IPS DF 6.9 (cell line): ENCODE data around the gene SRP68.
"Not testable (repeated sequence)": the region's sequence is repeated elsewhere in the genome, so short reads cannot be mapped to it uniquely, and the experiment has no call there.

Experiments
- DNase-seq: peaks from one replicate; pipeline ENCODE4 v3.0.0-alpha.2; 2013; ENCODE audit warnings: low read depth, low spot score
- H3K27ac ChIP-seq: one replicate; pipeline ENCODE4 v1.5.1; 2013; ENCODE audit warnings: low read length, control low read depth
- H3K27me3 ChIP-seq: 2 replicates; pipeline ENCODE4 v1.6.1; 2013; ENCODE audit warnings: mild to moderate bottlenecking, low read length; ENCODE audit not compliant: control insufficient read depth, insufficient read depth
- H3K36me3 ChIP-seq: 2 replicates; pipeline ENCODE4 v1.6.1; 2013; ENCODE audit warnings: low read length; ENCODE audit not compliant: control insufficient read depth, insufficient read depth
- H3K4me1 ChIP-seq: 2 replicates; pipeline ENCODE4 v1.6.1; 2013; ENCODE audit warnings: low read length; ENCODE audit not compliant: control insufficient read depth, insufficient read depth
- H3K4me3 ChIP-seq: 2 replicates; pipeline ENCODE4 v1.5.1; 2013; ENCODE audit warnings: mild to moderate bottlenecking, low read length
- H3K9me3 ChIP-seq: 2 replicates; pipeline ENCODE4 v1.6.1; 2013; ENCODE audit warnings: low read length, inconsistent platforms; ENCODE audit not compliant: control insufficient read depth, insufficient read depth
- WGBS: extraction: QIAGEN DNeasy Blood & Tissue Kit; methylation state at CpG from one replicate; pipeline ENCODE4 v1.1.7; 2013; ENCODE audit warnings: mixed read lengths, missing lambda C conversion rate; ENCODE audit not compliant: insufficient read length, insufficient coverage; 5-methylcytosine and 5-hydroxymethylcytosine counted together

The SRP68 gene

GRCh38 chr17:76081295-76082210 is 9.2 kb upstream of the SRP68 start:
- Histone ChIP-seq H3K9me3 (no peaks in the 10 kb centered on the region), H3K27ac (no peak overlapping the region), H3K27me3 (peaks cover 24% of the 10 kb centered on the region), H3K4me1 (peaks cover 18% of the 10 kb centered on the region), H3K4me3 (no peak overlapping the region), H3K36me3 (peaks cover 14% of the 10 kb centered on the region)
- WGBS, result no CpG with 5 or more reads among the region's 27 CpGs
- no peak for DNase-seq

GRCh38 chr17:76080768-76081287 is 8.5 kb upstream of the SRP68 start:
- no CpG with 5 or more reads among the region's 6 CpGs for WGBS
- DNase-seq, result no peak
- Histone ChIP-seq H3K36me3 (peaks cover 11% of the 10 kb centered on the region), H3K4me3 (no peak overlapping the region), H3K9me3 (no peaks in the 10 kb centered on the region), H3K27me3 (peaks cover 32% of the 10 kb centered on the region), H3K4me1 (peaks cover 19% of the 10 kb centered on the region), H3K27ac (no peak overlapping the region)

GRCh38 chr17:76079956-76080767 is 7.8 kb upstream of the SRP68 start:
- no peak for DNase-seq
- no peak overlapping the region for H3K27ac ChIP-seq
- no CpG with 5 or more reads among the region's 23 CpGs for WGBS
- peaks cover 38% of the 10 kb centered on the region for H3K27me3 ChIP-seq
- peaks cover 19% of the 10 kb centered on the region for H3K4me1 ChIP-seq
- no peak overlapping the region for H3K4me3 ChIP-seq
- H3K36me3 ChIP-seq, result peaks cover 5% of the 10 kb centered on the region; the same call in 1 of the 2 replicates
- no peaks in the 10 kb centered on the region for H3K9me3 ChIP-seq

GRCh38 chr17:76079535-76079955 is 7.2 kb upstream of the SRP68 start:
- Histone ChIP-seq H3K27ac (no peak overlapping the region), H3K4me3 (no peak overlapping the region), H3K36me3 (no peaks in the 10 kb centered on the region; the same call in 1 of the 2 replicates), H3K27me3 (peaks cover 44% of the 10 kb centered on the region), H3K4me1 (peaks cover 23% of the 10 kb centered on the region), H3K9me3 (no peaks in the 10 kb centered on the region)
- no CpG with 5 or more reads among the region's 9 CpGs for WGBS
- no peak for DNase-seq

- Histone ChIP-seq H3K27ac (no peak within 1 kb of the TSS), H3K27me3 (peaks cover 49% of the 10 kb centered on the region), H3K9me3 (no peaks in the 10 kb centered on the region), H3K36me3 (no peaks in the 10 kb centered on the region; the same call in 1 of the 2 replicates), H3K4me1 (peaks cover 23% of the 10 kb centered on the region), H3K4me3 (no peak within 1 kb of the TSS)
- no CpG with 5 or more reads among the region's 17 CpGs for WGBS
- DNase-seq, result no peak
These were observed 6.7 kb upstream of the SRP68 start, which contains the start of gene ZACN for GRCh38 chr17:76078860-76079534. Gene ZACN, plus strand, starts transcription at chr17:76079182. Its CDS starts 83 bp downstream, at chr17:76079265.

GRCh38 chr17:76078370-76078769 is 6.1 kb upstream of the SRP68 start:
- not testable (repeated sequence) for DNase-seq, H3K36me3 ChIP-seq, H3K27ac ChIP-seq, H3K9me3 ChIP-seq, H3K4me3 ChIP-seq
- no CpG with 5 or more reads among the region's 5 CpGs for WGBS
- peaks cover 23% of the 10 kb centered on the region for H3K4me1 ChIP-seq
- peaks cover 53% of the 10 kb centered on the region for H3K27me3 ChIP-seq

GRCh38 chr17:76077584-76078110 is 5.3 kb upstream of the SRP68 start:
- H3K9me3 ChIP-seq, result no peaks in the 10 kb centered on the region
- no CpG with 5 or more reads among the region's 12 CpGs for WGBS
- no peak overlapping the region for H3K4me3 ChIP-seq
- peaks cover 53% of the 10 kb centered on the region for H3K27me3 ChIP-seq
- no peak for DNase-seq
- H3K36me3 ChIP-seq, result no peaks in the 10 kb centered on the region; the same call in 1 of the 2 replicates
- H3K27ac ChIP-seq, result no peak overlapping the region
- peaks cover 23% of the 10 kb centered on the region for H3K4me1 ChIP-seq

GRCh38 chr17:76076765-76077583 is 4.7 kb upstream of the SRP68 start:
- Histone ChIP-seq H3K4me3 (peak overlapping the region; percentile 13; the same call in 1 of the 2 replicates), H3K36me3 (no peaks in the 10 kb centered on the region; the same call in 1 of the 2 replicates), H3K27me3 (peaks cover 53% of the 10 kb centered on the region), H3K27ac (no peak overlapping the region), H3K9me3 (no peaks in the 10 kb centered on the region), H3K4me1 (peaks cover 23% of the 10 kb centered on the region)
- WGBS, result no CpG with 5 or more reads among the region's 82 CpGs
- DNase-seq, result no peak

GRCh38 chr17:76076146-76076764 is 3.9 kb upstream of the SRP68 start:
- H3K9me3 ChIP-seq, result no peaks in the 10 kb centered on the region
- no peaks in the 10 kb centered on the region; the same call in 1 of the 2 replicates for H3K36me3 ChIP-seq
- peaks cover 53% of the 10 kb centered on the region for H3K27me3 ChIP-seq
- H3K27ac ChIP-seq, result no peak overlapping the region
- H3K4me3 ChIP-seq, result peak overlapping the region; percentile 13; the same call in 1 of the 2 replicates
- DNase-seq, result no peak
- peaks cover 23% of the 10 kb centered on the region for H3K4me1 ChIP-seq
- WGBS, result no CpG with 5 or more reads among the region's 41 CpGs
